Embryonic facial prominence (tissue), 1 donor: ENCODE measurements around the gene THBD.

ENCODE experiments used
- DNase-seq: peaks from one replicate; pipeline ENCODE4 v3.0.0-alpha.2; 2016; ENCODE audit errors: extremely low spot score

The THBD gene

DNA sequence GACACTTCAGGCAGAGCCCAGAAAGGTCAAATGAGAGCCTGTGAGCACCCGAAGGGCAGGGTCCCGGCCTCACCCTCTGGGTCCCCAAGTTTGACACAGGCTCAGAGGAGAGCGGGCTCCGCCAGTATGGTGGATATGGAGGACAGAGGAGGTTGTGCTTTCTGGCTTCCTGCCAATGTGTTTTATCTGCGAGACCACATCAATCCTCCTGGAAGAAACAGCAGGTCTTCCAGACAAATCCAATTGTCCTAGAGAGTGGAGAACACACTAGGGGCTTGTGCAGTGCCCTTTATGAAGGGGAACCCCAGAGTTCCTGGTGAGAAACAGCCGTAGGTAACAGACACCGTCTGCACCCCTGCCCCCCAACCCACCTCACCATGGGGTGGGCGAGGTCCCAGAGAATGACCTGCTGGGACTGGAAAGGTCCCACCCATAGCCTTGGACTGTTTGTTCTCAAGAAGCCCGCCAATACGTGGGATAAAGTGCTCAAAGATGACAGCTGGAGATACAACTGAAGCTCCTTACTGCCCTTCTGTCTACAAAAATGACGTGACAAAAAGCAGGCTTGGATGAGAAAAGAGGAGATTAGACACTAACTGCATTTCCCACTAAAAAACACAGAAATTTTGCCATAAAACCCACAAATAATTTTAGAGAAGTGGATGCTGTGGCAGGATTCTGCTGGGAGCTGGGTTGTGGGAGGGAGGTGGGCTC, 38.3 kb downstream of the THBD start:
- no peak for DNase-seq

GRCh38 chr20:23010096-23010495, 39.4 kb downstream of the THBD start:
- no peak for DNase-seq

GRCh38 chr20:23009636-23010035, 39.8 kb downstream of the THBD start:
- no peak for DNase-seq

DNA sequence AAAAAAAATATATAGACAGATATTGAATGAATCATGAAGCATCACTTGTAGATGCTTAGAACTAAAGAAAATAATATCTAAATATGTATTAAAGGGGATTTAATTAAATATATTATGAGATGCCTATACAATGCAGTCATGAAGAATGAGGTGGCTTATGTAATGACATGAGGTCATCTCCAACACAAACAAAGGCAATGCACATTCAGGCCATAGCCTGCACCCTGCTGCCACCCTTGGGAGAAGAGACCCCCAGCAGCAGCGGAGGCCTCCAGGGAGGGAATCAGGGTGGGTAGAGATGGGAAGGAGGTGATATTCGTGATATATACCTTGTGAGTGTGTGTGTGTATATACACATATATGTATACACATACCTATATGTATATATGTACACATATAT, 40.8 kb downstream of the THBD start:
- no peak for DNase-seq

GRCh38 chr20:23007886-23008655, 41.4 kb downstream of the THBD start:
- DNase-seq = no peak

DNA sequence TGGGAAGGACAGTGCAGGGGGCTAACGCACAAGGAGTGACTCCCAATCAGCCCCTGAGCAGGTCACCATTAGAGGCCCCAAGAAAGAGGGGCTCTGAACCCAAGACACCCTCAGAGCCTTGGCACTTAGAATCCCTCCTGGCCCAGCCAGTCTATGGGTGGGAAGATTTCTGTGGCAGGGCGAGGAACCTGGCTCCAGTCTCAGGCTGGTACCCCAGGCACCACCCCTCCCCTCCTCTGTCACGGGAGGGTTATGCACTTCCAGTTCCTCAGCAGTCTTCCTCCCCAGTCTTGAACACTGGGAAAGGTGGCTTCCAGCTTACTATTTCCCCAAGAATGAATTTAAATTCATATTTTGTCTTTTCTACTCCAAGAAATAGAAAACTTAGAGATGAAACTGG, 42.0 kb downstream of the THBD start:
- DNase-seq = no peak

DNA sequence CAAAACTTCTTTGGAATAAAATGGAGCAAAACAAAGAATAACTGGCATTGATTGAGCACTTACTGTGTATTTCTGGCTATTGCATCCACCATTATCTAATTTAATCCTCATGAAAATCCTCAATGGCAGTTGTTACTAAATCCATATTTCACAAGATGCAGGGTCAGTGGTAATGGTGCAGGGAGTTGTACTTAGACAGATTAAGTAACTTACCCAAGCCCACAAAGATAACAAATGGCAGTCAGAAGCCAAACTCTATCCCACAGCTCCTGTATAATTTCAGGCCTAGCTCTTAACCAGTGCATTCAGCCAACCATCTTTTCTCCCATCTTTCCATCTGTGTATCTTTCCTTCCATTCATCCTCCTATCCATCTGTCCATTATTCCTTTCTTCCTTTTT, 43.7 kb downstream of the THBD start:
- DNase-seq = no peak

DNA sequence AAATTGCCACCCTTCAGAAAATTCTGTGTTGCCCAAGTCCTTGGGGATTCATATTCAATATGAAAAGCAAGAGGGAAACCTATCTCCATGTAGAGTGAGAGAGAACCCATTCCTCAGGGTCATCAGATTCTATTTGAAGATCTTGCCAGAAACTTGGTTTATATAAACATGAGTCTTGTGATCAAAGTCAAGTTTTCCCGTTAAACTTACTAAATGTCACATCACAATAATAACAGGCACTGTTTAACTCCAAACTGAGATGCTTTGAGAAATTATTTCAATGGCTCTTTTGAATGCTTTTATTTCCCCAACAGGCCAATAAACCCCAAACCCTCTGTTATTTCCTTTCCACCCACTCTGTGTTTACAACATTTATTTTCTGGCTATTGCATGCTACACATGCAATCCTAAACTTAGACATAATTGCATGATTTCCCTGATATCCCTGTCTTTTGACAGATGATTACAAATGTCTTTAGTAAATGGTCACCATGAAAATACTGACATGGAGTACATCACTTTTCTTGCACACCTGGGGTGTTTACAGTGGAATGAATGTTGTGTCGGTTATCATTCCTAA, 45.5 kb downstream of the THBD start:
- no peak for DNase-seq

GRCh38 chr20:23003077-23003635, 46.3 kb downstream of the THBD start:
- no peak for DNase-seq

GRCh38 chr20:23002276-23002675, 47.2 kb downstream of the THBD start:
- DNase-seq = no peak

- no peak for DNase-seq
Measured at GRCh38 chr20:23000232-23000947, 49.1 kb downstream of the THBD start.

DNA sequence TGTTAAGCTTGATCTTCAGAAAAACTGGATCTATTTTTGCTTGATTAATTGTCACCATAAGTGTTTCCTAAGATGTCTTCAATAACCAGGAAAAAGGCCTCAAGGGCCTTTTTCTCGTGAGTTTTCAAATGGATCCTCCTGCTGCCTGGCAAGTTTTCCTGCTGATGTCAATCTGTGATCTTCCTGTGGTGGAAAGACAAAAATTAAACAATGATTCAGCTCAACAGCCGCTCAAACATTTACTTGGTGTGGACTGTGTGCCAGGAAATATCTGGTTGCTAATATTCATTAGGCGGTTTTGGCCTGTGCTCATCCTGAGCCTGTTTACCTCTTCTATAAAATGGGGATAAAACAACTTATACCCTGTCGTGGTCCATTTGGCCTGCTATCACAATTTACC, 49.7 kb downstream of the THBD start:
- DNase-seq = no peak

DNA sequence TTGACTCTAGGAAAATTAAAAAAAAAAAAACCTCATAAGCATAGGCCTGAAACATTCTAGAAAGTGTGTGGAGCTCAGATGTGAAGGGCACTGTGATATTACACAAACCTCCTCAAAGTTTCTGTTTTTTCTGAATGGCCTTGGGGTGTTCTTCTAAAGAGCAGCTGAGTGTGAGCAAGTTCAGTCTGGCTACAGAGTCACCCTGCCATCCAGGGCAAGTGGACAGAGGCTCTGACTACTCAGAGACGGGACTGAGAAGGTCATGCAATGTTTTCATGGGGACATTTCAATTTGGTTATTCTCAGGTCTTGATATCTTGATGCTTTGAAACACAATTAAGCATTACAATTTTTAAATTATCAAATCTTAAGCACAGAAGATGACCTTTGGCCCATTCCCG, 51.0 kb downstream of the THBD start:
- DNase-seq = no peak

- DNase-seq = no peak
Measured at GRCh38 chr20:22995923-22996322, 53.5 kb downstream of the THBD start.
